Measurements from ENCODE around the gene DAPK2.

The DAPK2 gene

DNA sequence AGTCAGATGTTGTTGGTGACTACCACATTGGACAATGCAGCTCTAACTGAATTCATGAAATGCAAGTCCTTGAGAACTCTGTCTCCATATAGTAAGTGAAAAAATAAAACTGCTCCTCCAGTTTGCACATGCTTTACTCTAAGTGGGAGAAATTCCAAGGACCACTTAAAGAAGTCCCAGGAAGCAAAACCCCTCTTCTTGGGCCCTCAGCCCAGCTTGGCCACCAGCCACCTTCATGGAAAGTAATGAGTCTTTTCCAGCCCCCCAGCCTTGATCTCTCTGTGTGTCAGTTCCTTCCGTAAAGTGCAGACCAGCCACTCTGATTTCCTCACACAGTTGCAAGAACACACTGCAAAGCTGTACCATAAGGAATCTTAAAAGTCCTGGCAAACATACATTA, 34.5 kb downstream of the DAPK2 start:
- TF ChIP-seq CTCF (conservative IDR thresholded peaks at IDR 0.05; ENCODE audit: low read depth, low read length) = no peak
- no peak overlapping the region for H2AFZ ChIP-seq (ENCODE audit: low read depth)
- no peak overlapping the region for H3K27ac ChIP-seq
- H3K79me2 ChIP-seq (ENCODE audit: insufficient read depth, low read depth) = no peaks in the 10 kb centered on the region
- no peaks in the 10 kb centered on the region for H3K4me1 ChIP-seq (ENCODE audit: low read depth, poor library complexity, severe bottlenecking)
- no peak overlapping the region for H3K9ac ChIP-seq
- no peak overlapping the region for H3K4me3 ChIP-seq (IDR thresholded peaks at IDR 0.05; ENCODE audit: insufficient read depth, low read depth, low read length)
- no peaks in the 10 kb centered on the region for H4K20me1 ChIP-seq (ENCODE audit: insufficient read depth)
- H3K36me3 ChIP-seq (ENCODE audit: insufficient read depth) = no peaks in the 10 kb centered on the region
- H3K27me3 ChIP-seq (ENCODE audit: insufficient read depth, low read depth) = no peaks in the 10 kb centered on the region
- H3K4me2 ChIP-seq = no peak overlapping the region

DNA sequence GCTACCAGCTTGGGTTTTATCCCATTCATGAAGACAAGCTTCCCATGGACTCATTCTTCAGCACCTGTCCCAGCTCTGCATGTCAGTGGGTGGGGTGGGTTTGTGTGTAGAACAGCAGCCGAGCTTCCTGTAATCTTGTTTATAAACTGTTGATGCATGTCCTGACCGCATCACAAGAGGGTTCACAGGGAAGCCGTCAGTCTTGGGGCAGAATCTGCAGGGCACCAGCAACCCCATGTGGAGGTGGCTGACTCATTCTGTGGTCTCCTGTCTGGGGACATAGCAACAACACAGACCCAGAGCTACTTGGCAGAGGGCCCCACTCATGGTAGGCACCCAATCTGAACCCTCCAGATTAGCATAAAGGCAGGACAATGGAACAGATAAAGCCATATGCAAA, 35.6 kb downstream of the DAPK2 start:
- no peak overlapping the region for H3K4me3 ChIP-seq (IDR thresholded peaks at IDR 0.05; ENCODE audit: insufficient read depth, low read depth, low read length)
- H3K79me2 ChIP-seq (ENCODE audit: insufficient read depth, low read depth) = no peaks in the 10 kb centered on the region
- H4K20me1 ChIP-seq (ENCODE audit: insufficient read depth) = no peaks in the 10 kb centered on the region
- no peaks in the 10 kb centered on the region for H3K27me3 ChIP-seq (ENCODE audit: insufficient read depth, low read depth)
- H2AFZ ChIP-seq (ENCODE audit: low read depth) = no peak overlapping the region
- H3K36me3 ChIP-seq (ENCODE audit: insufficient read depth) = no peaks in the 10 kb centered on the region
- H3K9ac ChIP-seq = no peak overlapping the region
- H3K27ac ChIP-seq = no peak overlapping the region
- no peaks in the 10 kb centered on the region for H3K4me1 ChIP-seq (ENCODE audit: low read depth, poor library complexity, severe bottlenecking)
- H3K4me2 ChIP-seq = no peak overlapping the region
- TF ChIP-seq CTCF (conservative IDR thresholded peaks at IDR 0.05; ENCODE audit: low read depth, low read length) = no peak

DNA sequence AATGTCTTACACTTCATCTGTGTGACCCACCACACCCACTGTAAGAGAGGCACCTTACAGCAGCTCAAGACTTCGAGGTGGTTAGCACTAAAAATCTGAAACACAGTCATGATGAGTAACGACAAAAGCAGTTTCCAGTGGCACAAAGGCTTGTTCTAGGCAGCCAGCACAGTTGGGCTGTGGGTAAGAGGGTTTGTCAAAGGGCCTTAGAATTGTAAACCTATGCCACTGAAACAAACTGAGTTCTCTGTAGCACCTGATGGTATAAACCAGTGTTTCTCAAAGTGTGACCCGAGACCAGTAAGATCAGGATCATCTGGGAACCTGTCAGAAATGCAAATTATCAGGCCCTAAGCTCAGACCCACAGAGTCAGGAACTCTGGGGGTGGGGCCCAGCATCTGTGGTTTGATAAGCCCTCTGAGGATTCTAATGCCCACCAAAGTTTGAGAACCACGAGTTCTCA, 36.5 kb downstream of the DAPK2 start:
- H3K9ac ChIP-seq = no peak overlapping the region
- no peaks in the 10 kb centered on the region for H4K20me1 ChIP-seq (ENCODE audit: insufficient read depth)
- no peak for TF ChIP-seq CTCF (conservative IDR thresholded peaks at IDR 0.05; ENCODE audit: low read depth, low read length)
- H3K27ac ChIP-seq = no peak overlapping the region
- no peak overlapping the region for H3K4me3 ChIP-seq (IDR thresholded peaks at IDR 0.05; ENCODE audit: insufficient read depth, low read depth, low read length)
- H3K27me3 ChIP-seq (ENCODE audit: insufficient read depth, low read depth) = no peaks in the 10 kb centered on the region
- no peaks in the 10 kb centered on the region for H3K79me2 ChIP-seq (ENCODE audit: insufficient read depth, low read depth)
- no peaks in the 10 kb centered on the region for H3K36me3 ChIP-seq (ENCODE audit: insufficient read depth)
- no peak overlapping the region for H3K4me2 ChIP-seq
- H3K4me1 ChIP-seq (ENCODE audit: low read depth, poor library complexity, severe bottlenecking) = no peaks in the 10 kb centered on the region
- H2AFZ ChIP-seq (ENCODE audit: low read depth) = no peak overlapping the region

DNA sequence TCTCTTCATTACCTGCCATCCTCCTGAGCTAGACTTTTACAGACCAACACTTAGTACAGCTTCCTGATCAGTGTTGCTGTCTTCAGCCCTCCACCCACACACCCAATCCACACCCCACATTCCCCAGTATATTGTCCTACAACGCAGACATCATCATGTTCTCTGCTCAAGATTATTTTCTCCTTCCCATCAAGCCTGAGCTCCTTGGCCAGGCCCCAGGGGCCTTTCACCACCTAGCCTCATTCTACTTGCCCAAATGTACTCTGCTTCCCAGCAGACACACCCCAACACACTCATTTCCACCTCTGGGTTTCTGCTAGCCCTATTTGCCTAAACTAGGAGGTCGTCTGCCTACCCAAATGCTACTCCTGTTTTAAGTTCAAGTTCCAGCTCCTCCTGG, 37.0 kb downstream of the DAPK2 start:
- Histone ChIP-seq H3K36me3 (ENCODE audit: insufficient read depth) (no peaks in the 10 kb centered on the region), H4K20me1 (ENCODE audit: insufficient read depth) (no peaks in the 10 kb centered on the region), H3K4me2 (no peak overlapping the region), H3K27me3 (ENCODE audit: insufficient read depth, low read depth) (no peaks in the 10 kb centered on the region), H3K4me3 (IDR thresholded peaks at IDR 0.05; ENCODE audit: insufficient read depth, low read depth, low read length) (no peak overlapping the region), H3K4me1 (ENCODE audit: low read depth, poor library complexity, severe bottlenecking) (no peaks in the 10 kb centered on the region), H2AFZ (ENCODE audit: low read depth) (no peak overlapping the region), H3K27ac (no peak overlapping the region), H3K79me2 (ENCODE audit: insufficient read depth, low read depth) (no peaks in the 10 kb centered on the region), H3K9ac (no peak overlapping the region)
- no peak for TF ChIP-seq CTCF (conservative IDR thresholded peaks at IDR 0.05; ENCODE audit: low read depth, low read length)

Data from KMS-11 (cell line).